Neuronal stem cell (in vitro differentiated cells): Measurements from ENCODE around the gene EVL.

Experiments used
- DNase-seq: peaks from one replicate; pipeline ENCODE4 v3.0.0-alpha.2; 2013; ENCODE audit warnings: low spot score
- H2AFZ ChIP-seq: one replicate; pipeline ENCODE4 v1.6.1; 2013; ENCODE audit warnings: mild to moderate bottlenecking, low read length, inconsistent platforms
- H2AK5ac ChIP-seq: 2 replicates; pipeline ENCODE4 v1.6.1; 2013; ENCODE audit warnings: low read depth, mild to moderate bottlenecking, inconsistent platforms, low read length, moderate library complexity, mixed read lengths
- H2BK120ac ChIP-seq: 2 replicates; pipeline ENCODE4 v1.6.1; 2013; ENCODE audit warnings: low read depth, mild to moderate bottlenecking, inconsistent platforms, low read length, moderate library complexity, mixed read lengths
- H2BK12ac ChIP-seq: one replicate; pipeline ENCODE4 v1.6.1; 2013; ENCODE audit warnings: low read length, inconsistent platforms
- H2BK15ac ChIP-seq: 2 replicates; pipeline ENCODE4 v1.6.1; 2013; ENCODE audit warnings: mild to moderate bottlenecking, low read length, inconsistent platforms, mixed read lengths
- H2BK5ac ChIP-seq: one replicate; pipeline ENCODE4 v1.6.1; 2013; ENCODE audit warnings: inconsistent platforms, mild to moderate bottlenecking, low read length, moderate library complexity
- H3K14ac ChIP-seq: one replicate; pipeline ENCODE4 v1.6.1; 2013; ENCODE audit warnings: low read length, inconsistent platforms
- H3K18ac ChIP-seq: 2 replicates; pipeline ENCODE4 v1.6.1; 2013; ENCODE audit warnings: low read length, inconsistent platforms
- H3K23ac ChIP-seq: 2 replicates; pipeline ENCODE4 v1.6.1; 2013; ENCODE audit warnings: low read depth, mild to moderate bottlenecking, mixed read lengths, low read length, inconsistent platforms; ENCODE audit not compliant: poor library complexity
- H3K27ac ChIP-seq: replicated peaks from 3 replicates; pipeline ENCODE4 v1.5.1; 2013; ENCODE audit warnings: low read length, inconsistent platforms
- H3K27me3 ChIP-seq, 3 experiments: 2 replicates each; pipeline ENCODE4 v1.6.1; 2013; ENCODE audit warnings: low read length in 3 of 3, mild to moderate bottlenecking in 2 of 3, inconsistent platforms in 1 of 3, low read depth in 1 of 3, mixed read lengths in 1 of 3, moderate library complexity in 1 of 3; ENCODE audit not compliant: control insufficient read depth in 3 of 3, insufficient read depth in 3 of 3
- H3K36me3 ChIP-seq, 2 donors: replicated peaks in 1 of 2; 2 replicates each; pipeline ENCODE4 v1.6.1; 2013; ENCODE audit warnings: low read length in 2 of 2; ENCODE audit not compliant: control insufficient read depth in 2 of 2, insufficient read depth in 2 of 2
- H3K4ac ChIP-seq: 2 replicates; pipeline ENCODE4 v1.6.1; 2013; ENCODE audit warnings: inconsistent platforms, mild to moderate bottlenecking, low read length, moderate library complexity
- H3K4me1 ChIP-seq, 2 donors: 1 replicate in 1 of 2; 2 replicates in 1 of 2; pipeline ENCODE4 v1.6.1; 2013; ENCODE audit warnings: low read length in 2 of 2, low read depth in 1 of 2; ENCODE audit not compliant: control insufficient read depth in 2 of 2, insufficient read depth in 1 of 2
- H3K4me2 ChIP-seq: one replicate; pipeline ENCODE4 v1.6.1; 2013; ENCODE audit warnings: mild to moderate bottlenecking, low read length, inconsistent platforms; ENCODE audit not compliant: insufficient read depth, poor library complexity, severe bottlenecking
- H3K4me3 ChIP-seq, 2 donors: 2 replicates each; pipeline ENCODE4 v1.5.1; 2013; ENCODE audit warnings: low read length in 2 of 2, mild to moderate bottlenecking in 2 of 2, inconsistent platforms in 1 of 2, moderate library complexity in 1 of 2
- H3K79me1 ChIP-seq: one replicate; pipeline ENCODE4 v1.6.1; 2013; ENCODE audit warnings: low read depth, mild to moderate bottlenecking, inconsistent platforms, low read length, moderate library complexity
- H3K9ac ChIP-seq: one replicate; pipeline ENCODE4 v1.6.1; 2013; ENCODE audit warnings: mild to moderate bottlenecking, low read depth, low read length, inconsistent platforms; ENCODE audit not compliant: poor library complexity
- H3K9me3 ChIP-seq, 2 donors: replicated peaks in 1 of 2; 2 replicates each; pipeline versions ENCODE3 to v1.6.1; 2013; ENCODE audit warnings: low read length in 2 of 2, mild to moderate bottlenecking in 2 of 2, inconsistent platforms in 1 of 2, low read depth in 1 of 2, mixed read lengths in 1 of 2, moderate library complexity in 1 of 2; ENCODE audit not compliant: control insufficient read depth in 2 of 2, insufficient read depth in 1 of 2
- H4K8ac ChIP-seq: one replicate; pipeline ENCODE4 v1.6.1; 2013; ENCODE audit warnings: low read depth, mild to moderate bottlenecking, inconsistent platforms, low read length, moderate library complexity
- H4K91ac ChIP-seq: one replicate; pipeline ENCODE4 v1.6.1; 2013; ENCODE audit warnings: low read length, low read depth, mild to moderate bottlenecking, inconsistent platforms; ENCODE audit not compliant: poor library complexity
- WGBS, 2 donors: extraction: QIAGEN DNeasy Blood & Tissue Kit; methylation state at CpG; one replicate each; pipeline ENCODE4 v1.1.7; 2013; ENCODE audit warnings: missing lambda C conversion rate in 2 of 2, mixed read lengths in 1 of 2; ENCODE audit not compliant: insufficient read length in 2 of 2, insufficient replicate concordance in 1 of 2; ENCODE audit errors: extremely low coverage in 2 of 2; 5-methylcytosine and 5-hydroxymethylcytosine counted together

The EVL gene

GRCh38 chr14:100106250-100107112 lies 41.3 kb downstream of the EVL start:
- no peak for DNase-seq
- Histone ChIP-seq H3K27ac (no peak overlapping the region), H3K4me3 (no peak overlapping the region), H3K36me3 (peaks cover 8 to 42% of the 10 kb centered on the region in 2 donors), H3K4me2 (no peak overlapping the region), H3K18ac (no peak overlapping the region), H3K27me3 (no peaks in the 10 kb centered on the region), H4K91ac (no peak overlapping the region), H3K9me3 (no peaks in the 10 kb centered on the region), H3K79me1 (peaks cover 5% of the 10 kb centered on the region), H2AK5ac (no peak overlapping the region), H4K8ac (no peak overlapping the region), H3K14ac (no peak overlapping the region), H3K9ac (no peak overlapping the region), H2BK15ac (no peak overlapping the region), H2BK12ac (no peak overlapping the region), H3K23ac (no peak overlapping the region), H2BK5ac (no peak overlapping the region), H2BK120ac (no peak overlapping the region), H3K4ac (no peak overlapping the region), H2AFZ (no peak overlapping the region), H3K4me1 (peaks cover 0 to 4% of the 10 kb centered on the region in 2 donors)
- no CpG with 5 or more reads among the region's 17 CpGs for WGBS, 2 donors

GRCh38 chr14:100107236-100107635 lies 42.0 kb downstream of the EVL start:
- Histone ChIP-seq H4K91ac (no peak overlapping the region), H3K4ac (no peak overlapping the region), H3K27ac (no peak overlapping the region), H3K9ac (no peak overlapping the region), H3K4me3 (no peak overlapping the region), H3K14ac (no peak overlapping the region), H2AFZ (no peak overlapping the region), H3K79me1 (peaks cover 5% of the 10 kb centered on the region), H3K4me2 (no peak overlapping the region), H2BK15ac (no peak overlapping the region), H2BK5ac (no peak overlapping the region), H3K9me3 (no peaks in the 10 kb centered on the region), H3K18ac (no peak overlapping the region), H3K27me3 (no peaks in the 10 kb centered on the region), H4K8ac (no peak overlapping the region), H3K36me3 (peaks cover 7 to 38% of the 10 kb centered on the region in 2 donors), H2BK12ac (no peak overlapping the region), H3K4me1 (peaks cover 0 to 2% of the 10 kb centered on the region in 2 donors), H2AK5ac (no peak overlapping the region), H3K23ac (no peak overlapping the region), H2BK120ac (no peak overlapping the region)
- no peak for DNase-seq
- no CpG with 5 or more reads among the region's 5 CpGs for WGBS, 2 donors

GRCh38 chr14:100108042-100108825 lies 43.0 kb downstream of the EVL start:
- Histone ChIP-seq H3K18ac (no peak overlapping the region), H3K27me3 (no peaks in the 10 kb centered on the region), H3K36me3 (peaks cover 5 to 34% of the 10 kb centered on the region in 2 donors), H2AFZ (no peak overlapping the region), H2BK15ac (no peak overlapping the region), H2BK5ac (no peak overlapping the region), H4K8ac (no peak overlapping the region), H2BK12ac (no peak overlapping the region), H3K79me1 (peaks cover 5% of the 10 kb centered on the region), H3K23ac (no peak overlapping the region), H3K9me3 (no peaks in the 10 kb centered on the region), H3K4me3 (no peak overlapping the region), H3K4me1 (peaks cover 0 to 2% of the 10 kb centered on the region in 2 donors), H4K91ac (no peak overlapping the region), H2AK5ac (no peak overlapping the region), H3K9ac (no peak overlapping the region), H3K14ac (no peak overlapping the region), H3K27ac (no peak overlapping the region), H3K4me2 (no peak overlapping the region), H3K4ac (no peak overlapping the region), H2BK120ac (no peak overlapping the region)
- peak; percentile 74 for DNase-seq
- WGBS, 2 donors = no CpG with 5 or more reads among the region's 13 CpGs
